Measurements from ENCODE around the gene FOSL1. TPM values are rescaled to one million over a fixed set of nuclear protein-coding genes. Genes with fewer than 3 reads are reported as not detected.
A peak's percentile ranks its signal among the peaks of the same experiment; 100 is the strongest.

FOSL1 gene
- polyA plus RNA-seq, 1 donor, result 0.15 TPM

- Histone ChIP-seq H3K4me1 (ENCODE audit: control insufficient read depth, insufficient read depth, low read length) (peaks cover 16% of the 10 kb centered on the region), H3K36me3 (ENCODE audit: control insufficient read depth, insufficient read depth, low read length) (peaks cover 36% of the 10 kb centered on the region), H3K27ac (ENCODE audit: low read length) (no peak overlapping the region), H3K4me3 (ENCODE audit: low read length) (no peak overlapping the region), H3K9me3 (ENCODE audit: control insufficient read depth, low read depth, low read length) (no peaks in the 10 kb centered on the region), H3K27me3 (ENCODE audit: control insufficient read depth, insufficient read depth, low read length) (no peaks in the 10 kb centered on the region)
- WGBS (ENCODE audit: insufficient coverage, low lambda C conversion rate), result no CpG with 5 or more reads among the region's 7 CpGs
- no peak for DNase-seq
These were observed 19.3 kb downstream of the FOSL1 start for GRCh38 chr11:65880844-65881421.

DNA sequence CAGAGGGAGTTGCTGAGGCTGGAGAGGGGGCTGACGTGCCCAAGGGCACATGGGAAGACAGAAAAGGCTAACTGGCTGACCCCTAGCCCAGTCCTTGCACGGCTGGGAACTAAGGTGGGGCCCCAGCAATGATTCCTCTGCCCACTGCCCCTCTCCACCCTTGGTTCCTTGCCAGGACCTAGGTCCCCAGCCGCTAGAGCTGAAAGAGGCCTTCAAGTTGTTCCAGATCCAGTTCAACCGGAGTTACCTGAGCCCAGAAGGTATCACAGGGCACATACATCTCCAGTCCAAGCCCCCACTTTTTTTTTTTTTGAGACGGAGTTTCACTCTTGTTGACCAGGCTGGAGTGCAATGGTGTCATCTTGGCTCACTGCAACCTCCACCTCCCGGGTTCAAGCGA, 20.2 kb downstream of the FOSL1 start:
- Histone ChIP-seq H3K4me3 (ENCODE audit: low read length) (no peak overlapping the region), H3K27ac (ENCODE audit: low read length) (no peak overlapping the region)
- no CpG with 5 or more reads among the region's 7 CpGs for WGBS (ENCODE audit: insufficient coverage, low lambda C conversion rate)

DNA sequence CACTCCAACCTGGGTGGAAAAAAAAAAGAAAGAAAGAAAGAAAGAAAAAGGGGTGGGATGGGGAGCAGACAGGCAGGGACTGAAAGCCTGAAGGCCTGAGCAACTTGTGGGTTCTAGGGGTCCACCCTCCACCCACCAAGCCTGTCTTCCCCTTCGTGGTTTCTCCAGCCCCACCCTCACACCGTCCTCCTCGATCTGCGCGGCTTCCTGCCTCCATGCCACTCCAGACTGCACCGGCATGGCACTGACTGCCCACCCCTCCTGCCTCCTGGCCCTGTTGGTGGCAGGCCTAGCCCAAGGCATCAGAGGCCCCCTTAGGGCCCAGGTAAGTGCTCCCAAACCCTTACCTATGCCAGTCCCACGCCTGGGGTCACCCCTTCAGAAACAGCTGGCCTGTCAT, 20.6 kb downstream of the FOSL1 start, which contains the start of gene CTSW:
CTSW (plus strand) TSS at position 221 of the 400 bp plus-strand sequence; CDS start at position 239, 18 bp downstream.
- no peak within 1 kb of the TSS for H3K4me3 ChIP-seq (ENCODE audit: low read length)

More for the DNA sequence above, 20.2 kb downstream of the FOSL1 start:
- no peaks in the 10 kb centered on the region for H3K9me3 ChIP-seq (ENCODE audit: control insufficient read depth, low read depth, low read length)
- no peaks in the 10 kb centered on the region for H3K27me3 ChIP-seq (ENCODE audit: control insufficient read depth, insufficient read depth, low read length)
- peaks cover 9% of the 10 kb centered on the region for H3K4me1 ChIP-seq (ENCODE audit: control insufficient read depth, insufficient read depth, low read length)
- H3K36me3 ChIP-seq (ENCODE audit: control insufficient read depth, insufficient read depth, low read length), result peaks cover 27% of the 10 kb centered on the region
- DNase-seq, result no peak

DNA sequence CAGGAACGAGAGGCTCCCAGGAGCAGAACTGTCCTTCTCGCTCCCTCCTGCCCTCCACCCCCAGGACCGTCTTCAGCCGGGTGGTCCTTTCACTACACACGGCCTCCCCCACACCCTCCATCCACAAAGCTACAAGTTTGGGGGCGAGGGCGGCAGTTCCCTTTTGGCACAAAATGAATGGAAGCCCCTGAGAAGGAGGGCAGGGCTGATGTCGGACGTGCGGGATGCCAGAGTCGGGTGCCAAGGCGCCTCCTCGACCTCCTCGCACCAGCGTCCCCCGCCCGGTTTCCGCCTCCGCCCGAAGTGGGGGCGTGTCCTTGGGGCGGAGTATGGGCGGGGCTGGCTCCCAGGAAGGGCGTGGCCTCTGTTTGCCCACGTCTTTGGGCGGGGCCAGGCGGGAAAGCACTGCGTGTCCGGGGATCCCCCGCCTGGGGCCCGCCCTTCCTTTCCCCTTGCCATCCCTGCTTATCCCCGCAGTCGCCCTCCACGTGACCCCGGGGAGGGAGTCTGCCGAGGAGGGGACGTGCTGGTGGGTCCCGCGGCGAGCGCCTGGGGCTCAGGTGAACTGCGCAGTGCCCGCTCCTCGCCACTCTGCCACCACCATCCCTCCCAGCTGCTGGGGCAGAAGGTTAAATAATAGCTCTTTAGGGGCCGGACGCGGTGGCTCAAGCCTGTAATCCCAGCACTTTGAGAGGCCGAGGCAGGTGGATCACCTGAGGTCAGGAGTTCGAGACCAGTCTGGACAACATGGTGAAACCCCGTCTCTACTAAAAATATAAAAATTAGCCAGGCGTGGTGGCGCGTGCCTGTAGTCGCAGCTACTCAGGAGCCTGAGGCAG, 26.7 kb downstream of the FOSL1 start:
- DNase-seq, result peak; percentile 95
- Histone ChIP-seq H3K4me1 (ENCODE audit: control insufficient read depth, insufficient read depth, low read length) (peaks cover 13% of the 10 kb centered on the region), H3K27ac (ENCODE audit: low read length) (peak overlapping the region; percentile 59), H3K36me3 (ENCODE audit: control insufficient read depth, insufficient read depth, low read length) (peaks cover under 1% of the 10 kb centered on the region), H3K9me3 (ENCODE audit: control insufficient read depth, low read depth, low read length) (no peaks in the 10 kb centered on the region), H3K27me3 (ENCODE audit: control insufficient read depth, insufficient read depth, low read length) (peaks cover 10% of the 10 kb centered on the region), H3K4me3 (ENCODE audit: low read length) (peak overlapping the region; percentile 54)
- 0% methylated on average over 4 of the region's 54 CpGs for whole genome bisulfite sequencing (ENCODE audit: insufficient coverage, low lambda C conversion rate)

More for the DNA sequence above, 20.6 kb downstream of the FOSL1 start, which contains the start of gene CTSW:
- DNase-seq, result no peak
- Histone ChIP-seq H3K36me3 (ENCODE audit: control insufficient read depth, insufficient read depth, low read length) (peaks cover 26% of the 10 kb centered on the region), H3K4me1 (ENCODE audit: control insufficient read depth, insufficient read depth, low read length) (peaks cover 5% of the 10 kb centered on the region), H3K27me3 (ENCODE audit: control insufficient read depth, insufficient read depth, low read length) (no peaks in the 10 kb centered on the region), H3K27ac (ENCODE audit: low read length) (no peak within 1 kb of the TSS), H3K9me3 (ENCODE audit: control insufficient read depth, low read depth, low read length) (no peaks in the 10 kb centered on the region)
- WGBS (ENCODE audit: insufficient coverage, low lambda C conversion rate), result no CpG with 5 or more reads among the region's 7 CpGs

GRCh38 chr11:65872586-65873317, 27.4 kb downstream of the FOSL1 start, which contains the start of gene EFEMP2:
TSS of gene EFEMP2 (minus strand) at chr11:65872800. CDS start at chr11:65872354, 446 bp downstream.
- H3K36me3 ChIP-seq (ENCODE audit: control insufficient read depth, insufficient read depth, low read length), result peaks cover 9% of the 10 kb centered on the region
- WGBS (ENCODE audit: insufficient coverage, low lambda C conversion rate), result no CpG with 5 or more reads among the region's 69 CpGs
- DNase-seq, result peak in 1 of 2 donors; percentile 45

GRCh38 chr11:65871811-65872548, 28.2 kb downstream of the FOSL1 start:
- H3K4me3 ChIP-seq (ENCODE audit: low read length), result peak overlapping the region; percentile 41
- no CpG with 5 or more reads among the region's 26 CpGs for WGBS (ENCODE audit: insufficient coverage, low lambda C conversion rate)
- no peak for DNase-seq
- peaks cover 15% of the 10 kb centered on the region for H3K36me3 ChIP-seq (ENCODE audit: control insufficient read depth, insufficient read depth, low read length)
- peak overlapping the region; percentile 56 for H3K27ac ChIP-seq (ENCODE audit: low read length)
- H3K4me1 ChIP-seq (ENCODE audit: control insufficient read depth, insufficient read depth, low read length), result peaks cover 13% of the 10 kb centered on the region
- peaks cover 10% of the 10 kb centered on the region for H3K27me3 ChIP-seq (ENCODE audit: control insufficient read depth, insufficient read depth, low read length)
- no peaks in the 10 kb centered on the region for H3K9me3 ChIP-seq (ENCODE audit: control insufficient read depth, low read depth, low read length)

More at GRCh38 chr11:65872586-65873317, 27.4 kb downstream of the FOSL1 start, which contains the start of gene EFEMP2:
- Histone ChIP-seq H3K4me1 (ENCODE audit: control insufficient read depth, insufficient read depth, low read length) (peaks cover 13% of the 10 kb centered on the region), H3K9me3 (ENCODE audit: control insufficient read depth, low read depth, low read length) (no peaks in the 10 kb centered on the region), H3K27me3 (ENCODE audit: control insufficient read depth, insufficient read depth, low read length) (peaks cover 10% of the 10 kb centered on the region), H3K27ac (ENCODE audit: low read length) (peak within 1 kb of the TSS; percentile 59), H3K4me3 (ENCODE audit: low read length) (peak within 1 kb of the TSS; percentile 54)

- no peak overlapping the region for H3K27ac ChIP-seq (ENCODE audit: low read length)
- H3K4me1 ChIP-seq (ENCODE audit: control insufficient read depth, insufficient read depth, low read length), result peaks cover 13% of the 10 kb centered on the region
- DNase-seq, result no peak
These were observed 29.2 kb downstream of the FOSL1 start for GRCh38 chr11:65870706-65871681.

GRCh38 chr11:65870307-65870658, 29.9 kb downstream of the FOSL1 start:
- no CpG with 5 or more reads among the region's 11 CpGs for WGBS (ENCODE audit: insufficient coverage, low lambda C conversion rate)
- H3K4me3 ChIP-seq (ENCODE audit: low read length), result no peak overlapping the region
- no peaks in the 10 kb centered on the region for H3K9me3 ChIP-seq (ENCODE audit: control insufficient read depth, low read depth, low read length)
- peaks cover 13% of the 10 kb centered on the region for H3K4me1 ChIP-seq (ENCODE audit: control insufficient read depth, insufficient read depth, low read length)
- no peak for DNase-seq
- peaks cover 31% of the 10 kb centered on the region for H3K36me3 ChIP-seq (ENCODE audit: control insufficient read depth, insufficient read depth, low read length)
- H3K27me3 ChIP-seq (ENCODE audit: control insufficient read depth, insufficient read depth, low read length), result peaks cover 10% of the 10 kb centered on the region
- no peak overlapping the region for H3K27ac ChIP-seq (ENCODE audit: low read length)

More at GRCh38 chr11:65870706-65871681, 29.2 kb downstream of the FOSL1 start:
- peaks cover 10% of the 10 kb centered on the region for H3K27me3 ChIP-seq (ENCODE audit: control insufficient read depth, insufficient read depth, low read length)
- WGBS (ENCODE audit: insufficient coverage, low lambda C conversion rate), result no CpG with 5 or more reads among the region's 24 CpGs
- H3K4me3 ChIP-seq (ENCODE audit: low read length), result peak overlapping the region; percentile 41
- H3K9me3 ChIP-seq (ENCODE audit: control insufficient read depth, low read depth, low read length), result no peaks in the 10 kb centered on the region
- peaks cover 24% of the 10 kb centered on the region for H3K36me3 ChIP-seq (ENCODE audit: control insufficient read depth, insufficient read depth, low read length)

All from large intestine (tissue), 3 donors.